Measurements from ENCODE around the gene MT1F.

DNA sequence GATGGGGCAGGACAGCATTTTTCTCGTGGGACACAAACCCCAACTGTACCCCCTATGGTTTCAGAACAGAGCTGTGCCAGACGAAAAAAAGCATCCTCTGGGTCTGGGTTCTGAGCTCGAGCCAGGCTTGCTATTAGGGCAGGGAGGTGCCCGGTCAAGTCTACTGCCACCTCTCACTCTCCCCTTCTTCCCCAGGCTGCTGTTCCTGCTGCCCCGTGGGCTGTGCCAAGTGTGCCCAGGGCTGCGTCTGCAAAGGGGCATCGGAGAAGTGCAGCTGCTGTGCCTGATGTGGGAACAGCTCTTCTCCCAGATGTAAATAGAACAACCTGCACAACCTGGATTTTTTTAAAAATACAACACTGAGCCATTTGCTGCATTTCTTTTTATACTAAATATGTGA is 31.1 kb upstream of the MT1F start:
- TF ChIP-seq, protein P1, sequence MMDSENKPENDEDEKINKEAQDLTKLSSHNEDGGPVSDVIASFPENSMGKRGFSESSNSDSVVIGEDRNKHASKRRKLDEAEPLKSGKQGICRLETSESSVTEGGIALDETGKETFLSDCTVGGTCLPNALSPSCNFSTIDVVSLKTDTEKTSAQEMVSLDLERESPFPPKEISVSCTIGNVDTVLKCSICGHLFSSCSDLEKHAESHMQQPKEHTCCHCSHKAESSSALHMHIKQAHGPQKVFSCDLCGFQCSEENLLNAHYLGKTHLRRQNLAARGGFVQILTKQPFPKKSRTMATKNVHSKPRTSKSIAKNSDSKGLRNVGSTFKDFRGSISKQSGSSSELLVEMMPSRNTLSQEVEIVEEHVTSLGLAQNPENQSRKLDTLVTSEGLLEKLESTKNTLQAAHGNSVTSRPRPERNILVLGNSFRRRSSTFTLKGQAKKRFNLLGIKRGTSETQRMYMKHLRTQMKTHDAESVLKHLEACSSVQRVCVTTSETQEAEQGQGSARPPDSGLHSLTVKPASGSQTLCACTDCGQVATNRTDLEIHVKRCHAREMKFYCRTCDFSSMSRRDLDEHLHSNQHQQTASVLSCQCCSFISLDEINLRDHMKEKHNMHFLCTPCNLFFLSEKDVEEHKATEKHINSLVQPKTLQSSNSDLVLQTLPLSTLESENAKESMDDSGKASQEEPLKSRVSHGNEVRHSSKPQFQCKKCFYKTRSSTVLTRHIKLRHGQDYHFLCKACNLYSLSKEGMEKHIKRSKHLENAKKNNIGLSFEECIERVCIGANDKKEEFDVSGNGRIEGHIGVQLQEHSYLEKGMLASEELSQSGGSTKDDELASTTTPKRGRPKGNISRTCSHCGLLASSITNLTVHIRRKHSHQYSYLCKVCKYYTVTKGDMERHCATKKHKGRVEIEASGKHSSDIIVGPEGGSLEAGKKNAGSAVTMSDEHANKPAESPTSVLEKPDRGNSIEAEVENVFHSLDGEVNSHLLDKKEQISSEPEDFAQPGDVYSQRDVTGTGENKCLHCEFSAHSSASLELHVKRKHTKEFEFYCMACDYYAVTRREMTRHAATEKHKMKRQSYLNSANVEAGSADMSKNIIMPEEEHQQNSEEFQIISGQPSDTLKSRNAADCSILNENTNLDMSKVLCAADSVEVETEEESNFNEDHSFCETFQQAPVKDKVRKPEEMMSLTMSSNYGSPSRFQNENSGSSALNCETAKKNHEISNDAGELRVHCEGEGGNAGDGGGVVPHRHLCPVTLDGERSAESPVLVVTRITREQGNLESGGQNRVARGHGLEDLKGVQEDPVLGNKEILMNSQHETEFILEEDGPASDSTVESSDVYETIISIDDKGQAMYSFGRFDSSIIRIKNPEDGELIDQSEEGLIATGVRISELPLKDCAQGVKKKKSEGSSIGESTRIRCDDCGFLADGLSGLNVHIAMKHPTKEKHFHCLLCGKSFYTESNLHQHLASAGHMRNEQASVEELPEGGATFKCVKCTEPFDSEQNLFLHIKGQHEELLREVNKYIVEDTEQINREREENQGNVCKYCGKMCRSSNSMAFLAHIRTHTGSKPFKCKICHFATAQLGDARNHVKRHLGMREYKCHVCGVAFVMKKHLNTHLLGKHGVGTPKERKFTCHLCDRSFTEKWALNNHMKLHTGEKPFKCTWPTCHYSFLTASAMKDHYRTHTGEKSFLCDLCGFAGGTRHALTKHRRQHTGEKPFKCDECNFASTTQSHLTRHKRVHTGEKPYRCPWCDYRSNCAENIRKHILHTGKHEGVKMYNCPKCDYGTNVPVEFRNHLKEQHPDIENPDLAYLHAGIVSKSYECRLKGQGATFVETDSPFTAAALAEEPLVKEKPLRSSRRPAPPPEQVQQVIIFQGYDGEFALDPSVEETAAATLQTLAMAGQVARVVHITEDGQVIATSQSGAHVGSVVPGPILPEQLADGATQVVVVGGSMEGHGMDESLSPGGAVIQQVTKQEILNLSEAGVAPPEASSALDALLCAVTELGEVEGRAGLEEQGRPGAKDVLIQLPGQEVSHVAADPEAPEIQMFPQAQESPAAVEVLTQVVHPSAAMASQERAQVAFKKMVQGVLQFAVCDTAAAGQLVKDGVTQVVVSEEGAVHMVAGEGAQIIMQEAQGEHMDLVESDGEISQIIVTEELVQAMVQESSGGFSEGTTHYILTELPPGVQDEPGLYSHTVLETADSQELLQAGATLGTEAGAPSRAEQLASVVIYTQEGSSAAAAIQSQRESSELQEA (IDR thresholded peaks at IDR 0.05; ENCODE audit: low read depth) = no peak
- TF ChIP-seq CTCF (IDR thresholded peaks at IDR 0.05 in 2 of 3, conservative IDR thresholded peaks at IDR 0.05 in 1 of 3; ENCODE audit: insufficient read depth in 2 of 3, low read depth in 1 of 3, low read length in 3 of 3) (no peak), ZNF668 (CRISPR knock-in tag; IDR thresholded peaks at IDR 0.05) (no peak)
